DND-41 (cell line): ENCODE data around the gene CENPC.

Experiments
- CTCF ChIP-seq: IDR thresholded peaks from 2 replicates; pipeline ENCODE4 v1.5.1; 2012; ENCODE audit warnings: borderline replicate concordance, low read length, moderate library complexity, mild to moderate bottlenecking; ENCODE audit not compliant: poor library complexity, severe bottlenecking; ENCODE audit errors: extremely low read depth
- EZH2 ChIP-seq: IDR thresholded peaks from 3 replicates; pipeline ENCODE4 v1.6.1; 2012; ENCODE audit warnings: borderline replicate concordance, low read depth, mild to moderate bottlenecking, moderate library complexity, low read length, inconsistent platforms; ENCODE audit not compliant: severe bottlenecking

GRCh38 chr4:67520141-67520540 lies 25.2 kb downstream of the CENPC start:
- TF ChIP-seq CTCF = no peak
- no peak for TF ChIP-seq EZH2
